HepG2 (cell line): Measurements from ENCODE around the gene CDR2L. TPM values are rescaled to one million over a fixed set of nuclear protein-coding genes. Genes with fewer than 3 reads are reported as not detected.

Experiments
- ATAC-seq: fragments of 200-7000 bp; cut with Tn5 transposase; 3 replicates; pipeline ENCODE4 v1.9.1; 2020; ENCODE audit warnings: mild to moderate bottlenecking, moderate library complexity
- BruUV-seq: library from RNA; stranded (reverse); fragments of 400-500 nt; replicated peaks from 2 replicates; lab custom pipeline; 2021; lab: Mats Ljungman, UMichigan
- CTCF ChIA-PET: fragments of 300-600 bp; formaldehyde crosslinking; extraction: SDS; loops from one replicate; lab custom pipeline; 2021; ENCODE audit warnings: low total read pairs, inconsistent platforms, low intra/inter-chr PET ratio; lab: Yijun Ruan, JAX
- POLR2A ChIA-PET: fragments of 350-600 bp; sonication (Branson Sonifier 250); formaldehyde crosslinking; loops from one replicate; lab custom pipeline; 2020; ENCODE audit warnings: antibody characterized with exemption, inconsistent platforms; lab: Yijun Ruan, JAX
- DNase-seq: peaks from one replicate; pipeline ENCODE4 v3.0.0-alpha.2; 2015; ENCODE audit warnings: low spot score
- FAIRE-seq: peaks from 3 replicates; lab custom pipeline; 2011; peaks lifted over from hg19 to GRCh38; lab: Jason Lieb, UNC
- H2AFZ ChIP-seq: one replicate; pipeline ENCODE4 v1.6.1; 2011; ENCODE audit warnings: low read length, inconsistent platforms
- H3K27ac ChIP-seq: fragments of 300-600 bp; 3 replicates; pipeline ENCODE4 v1.8.0; 2011; ENCODE audit warnings: mixed run types, mild to moderate bottlenecking, mixed read lengths, low read length, inconsistent platforms; ENCODE audit not compliant: insufficient read depth; ENCODE audit errors: extremely low read length
- H3K27me3 ChIP-seq, 2 experiments: fragments of 200-600 bp in 1 of 2; 2 replicates in 1 of 2; 3 replicates in 1 of 2; pipeline versions ENCODE4 v1.6.0 to v1.8.0; 2011; ENCODE audit warnings: low read length in 2 of 2, mild to moderate bottlenecking in 2 of 2, moderate library complexity in 2 of 2, inconsistent platforms in 1 of 2; ENCODE audit not compliant: insufficient read depth in 2 of 2, control insufficient read depth in 1 of 2
- H3K36me3 ChIP-seq, 2 experiments: fragments of 200-600 bp in 1 of 2; replicated peaks in 1 of 2; 2 replicates in 1 of 2; 3 replicates in 1 of 2; pipeline versions ENCODE4 v1.5.1 to v1.8.0; 2011; ENCODE audit warnings: low read length in 2 of 2, inconsistent platforms in 1 of 2; ENCODE audit not compliant: insufficient read depth in 2 of 2, control insufficient read depth in 1 of 2
- H3K4me1 ChIP-seq: 2 replicates; pipeline ENCODE4 v1.5.1; 2012; ENCODE audit warnings: low read length, inconsistent platforms; ENCODE audit not compliant: insufficient read depth
- H3K4me2 ChIP-seq: 2 replicates; pipeline ENCODE4 v1.6.0; 2011; ENCODE audit warnings: low read depth, low read length, inconsistent platforms
- H3K4me3 ChIP-seq, 3 experiments: fragments of 200-600 bp in 1 of 3; sonication (generic), shearing (Covaris generic) in 1 of 3; replicated peaks in 1 of 3; 2 replicates each; pipeline ENCODE4 v1.5.1; 2011 to 2016; ENCODE audit warnings: low read length in 3 of 3, inconsistent platforms in 2 of 3, low read depth in 2 of 3, mild to moderate bottlenecking in 2 of 3, control low read depth in 1 of 3, mixed read lengths in 1 of 3; ENCODE audit not compliant: insufficient read depth in 1 of 3
- H3K79me2 ChIP-seq: one replicate; pipeline ENCODE4 v1.6.1; 2011; ENCODE audit warnings: low read length, inconsistent platforms; ENCODE audit not compliant: insufficient read depth
- H3K9ac ChIP-seq: 2 replicates; pipeline ENCODE4 v1.6.0; 2011; ENCODE audit warnings: mild to moderate bottlenecking, low read depth, low read length, inconsistent platforms; ENCODE audit not compliant: insufficient read depth
- H3K9me3 ChIP-seq: 2 replicates; pipeline ENCODE4 v1.5.1; 2012; ENCODE audit warnings: mild to moderate bottlenecking, low read length
- H4K20me1 ChIP-seq: 2 replicates; pipeline ENCODE4 v1.6.0; 2011; ENCODE audit warnings: inconsistent platforms, mild to moderate bottlenecking, low read length, moderate library complexity; ENCODE audit not compliant: insufficient read depth
- FOSL2 ChIP-seq: sonication (generic); formaldehyde crosslinking; IDR thresholded peaks from 2 replicates; pipeline ENCODE4 v1.4.0; 2020; ENCODE audit warnings: missing genetic modification reagents
- FOXA1 ChIP-seq, 2 experiments: fragments of 450-650 bp in 1 of 2; sonication (generic) in 1 of 2; formaldehyde crosslinking in 1 of 2; IDR thresholded peaks; 2 replicates each; pipeline versions ENCODE4 v1.4.0 to v1.6.1; 2016 to 2020; ENCODE audit warnings: missing genetic modification reagents in 1 of 2
- FOXJ3 ChIP-seq: sonication (generic); formaldehyde crosslinking; IDR thresholded peaks from 2 replicates; pipeline ENCODE4 v1.4.0; 2020; ENCODE audit warnings: missing genetic modification reagents, mild to moderate bottlenecking, borderline replicate concordance
- GABPB1 ChIP-seq: IDR thresholded peaks from 2 replicates; pipeline ENCODE4 v1.6.1; 2016; ENCODE audit warnings: mild to moderate bottlenecking, missing genetic modification reagents, moderate library complexity, missing compliant biosample characterization
- HIVEP1 ChIP-seq: sonication (generic); formaldehyde crosslinking; IDR thresholded peaks from 2 replicates; pipeline ENCODE4 v1.4.0; 2020; ENCODE audit warnings: mild to moderate bottlenecking, missing genetic modification reagents
- IRF2 ChIP-seq: IDR thresholded peaks from 2 replicates; pipeline ENCODE4 v1.6.1; 2018; ENCODE audit warnings: missing genetic modification reagents, missing compliant biosample characterization
- MTA3 ChIP-seq: sonication (generic); formaldehyde crosslinking; IDR thresholded peaks from 2 replicates; pipeline ENCODE4 v1.4.0; 2020; ENCODE audit warnings: missing genetic modification reagents
- MTF2 ChIP-seq: sonication (generic); formaldehyde crosslinking; IDR thresholded peaks from 2 replicates; pipeline ENCODE4 v1.5.0; 2020; ENCODE audit warnings: missing genetic modification reagents, borderline replicate concordance
- NCOA5 ChIP-seq: sonication (generic); formaldehyde crosslinking; IDR thresholded peaks from 2 replicates; pipeline ENCODE4 v1.4.0; 2020; ENCODE audit warnings: missing genetic modification reagents
- NR2C2 ChIP-seq: sonication (generic); formaldehyde crosslinking; IDR thresholded peaks from 2 replicates; pipeline ENCODE4 v1.4.0; 2020; ENCODE audit warnings: missing genetic modification reagents, mild to moderate bottlenecking, moderate library complexity, borderline replicate concordance
- SIN3A ChIP-seq: IDR thresholded peaks from 2 replicates; pipeline ENCODE4 v1.6.1; 2011; ENCODE audit warnings: low read depth, mild to moderate bottlenecking, control low read depth, low read length, borderline replicate concordance
- SOX5 ChIP-seq: IDR thresholded peaks from 2 replicates; pipeline ENCODE4 v1.6.1; 2016; ENCODE audit warnings: borderline replicate concordance
- TARDBP ChIP-seq: sonication (generic); formaldehyde crosslinking; IDR thresholded peaks from 2 replicates; pipeline ENCODE4 v1.8.0; 2022; ENCODE audit warnings: mild to moderate bottlenecking, missing genetic modification reagents
- ZBTB20 ChIP-seq: sonication (generic); formaldehyde crosslinking; IDR thresholded peaks from 2 replicates; pipeline ENCODE4 v1.8.1; 2023; ENCODE audit warnings: missing genetic modification reagents, low read depth, mild to moderate bottlenecking, borderline replicate concordance
- ZNF331 ChIP-seq: sonication (generic); formaldehyde crosslinking; IDR thresholded peaks from 2 replicates; pipeline ENCODE4 v1.4.0; 2020; ENCODE audit warnings: missing genetic modification reagents
- ZNF484 ChIP-seq: sonication (generic); formaldehyde crosslinking; IDR thresholded peaks from 2 replicates; pipeline ENCODE4 v1.5.1; 2020; ENCODE audit warnings: mild to moderate bottlenecking, low read depth, missing genetic modification reagents, borderline replicate concordance
- ZNF501 ChIP-seq: sonication (generic); formaldehyde crosslinking; IDR thresholded peaks from 2 replicates; pipeline ENCODE4 v1.5.1; 2020; ENCODE audit warnings: mild to moderate bottlenecking, moderate library complexity, missing genetic modification reagents
- ZNF503 ChIP-seq: sonication (generic); formaldehyde crosslinking; IDR thresholded peaks from 2 replicates; pipeline ENCODE4 v1.4.0; 2020; ENCODE audit warnings: missing genetic modification reagents
- ZNF607 ChIP-seq: sonication (generic); formaldehyde crosslinking; IDR thresholded peaks from 2 replicates; pipeline ENCODE4 v1.5.1; 2020; ENCODE audit warnings: missing genetic modification reagents, mild to moderate bottlenecking, borderline replicate concordance
- WGBS: methylation state at CpG from one replicate; pipeline ENCODE4 v1.1.6; 2017; ENCODE audit warnings: low lambda C conversion rate; 5-methylcytosine and 5-hydroxymethylcytosine counted together
- in situ Hi-C: cut with HindIII; loops from 2 replicates; pipeline ENCODE4 v1.10.0; 2017; ENCODE audit warnings: low pct_unique_long_range_greater_than_20kb; ENCODE audit not compliant: extremely low pct_ligation_motif_present
- intact Hi-C: fragments of 100-400 bp; cut with micrococcal nuclease; formaldehyde crosslinking; loops from one replicate; pipeline ENCODE4 v1.10.0; 2022; ENCODE audit not compliant: unreplicated experiment
- polyA plus RNA-seq, 8 experiments: library from polyadenylated mRNA; depleted of rRNA in 3 of 8; stranded (reverse) in 7 of 8; unstranded in 1 of 8; fragments of >200 nt; fragmentation: Illumina TruSeq in 4 of 8; extraction: Trizol in 4 of 8; gene quantifications; 2 replicates each; pipeline versions ENCODE4 v1.2.1 to v1.2.3, GENCODE V29; 2011 to 2016; ENCODE audit warnings: low read depth in 4 of 8, missing spikeins in 1 of 8, mixed read lengths in 1 of 8; ENCODE audit not compliant: insufficient read depth in 1 of 8
- total RNA-seq, 5 experiments: library from RNA; depleted of rRNA; stranded (reverse); fragments of >200 nt; fragmentation: Illumina TruSeq; extraction: Trizol; gene quantifications; 2 replicates each; pipeline ENCODE4 v1.2.3, GENCODE V29; 2016; ENCODE audit warnings: low read depth in 1 of 5
- TF ChIP-seq, protein P1 (sequence below): sonication (generic); formaldehyde crosslinking; IDR thresholded peaks from 2 replicates; pipeline ENCODE4 v1.8.0; 2022; ENCODE audit warnings: missing genetic modification reagents, mild to moderate bottlenecking, moderate library complexity, borderline replicate concordance

CDR2L gene
- total and polyA plus RNA-seq, 2 of the 13 experiments (the other 11 are each of a cell fraction or from before 2014, with no cell fraction given), result 1.9 to 2.1 TPM

DNA sequence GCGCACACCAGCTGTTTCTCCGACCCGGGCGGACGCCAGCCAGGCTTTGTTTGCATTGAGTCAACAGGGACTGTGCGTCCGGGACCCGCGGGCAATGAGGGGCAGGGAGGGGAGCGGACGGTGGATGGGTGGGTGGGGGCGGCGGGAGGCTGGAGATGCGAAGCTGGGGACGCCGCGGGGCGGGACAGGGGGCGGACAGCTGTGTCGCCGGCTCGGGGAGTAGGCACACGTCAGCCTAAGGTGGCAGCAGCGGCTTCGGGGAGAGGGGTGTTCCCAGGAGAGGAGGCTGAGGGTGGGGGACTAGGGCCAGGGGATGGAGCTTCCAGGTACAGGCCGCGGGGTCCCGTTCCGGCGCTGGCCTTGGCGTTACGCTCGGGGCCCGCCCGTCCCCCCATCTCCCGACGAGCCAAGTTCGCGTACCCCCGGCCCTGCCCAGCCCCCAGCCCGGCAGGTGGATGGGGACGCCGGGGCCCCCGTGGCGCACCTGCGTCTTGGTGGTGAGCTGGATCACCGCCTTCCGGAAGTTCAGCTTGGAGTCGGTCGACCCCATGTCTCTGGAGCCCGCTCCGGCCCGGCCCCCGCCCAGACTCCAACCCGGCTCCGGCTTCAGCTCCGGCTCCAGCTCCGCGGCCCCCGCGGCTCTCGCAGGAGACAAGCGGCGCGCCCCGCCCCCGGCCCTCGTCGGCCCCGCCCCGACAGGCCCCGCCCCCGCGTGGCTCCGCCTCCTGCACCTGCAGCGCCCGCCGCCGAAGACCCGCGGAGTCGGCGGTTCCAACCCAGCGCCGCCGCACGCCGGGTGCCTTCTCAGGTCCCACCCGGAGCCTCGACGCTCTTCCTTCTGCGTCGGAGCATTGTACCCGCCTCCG, 15.1 kb upstream of the CDR2L start, which contains the start of gene HID1:
Gene HID1 (minus strand): TSS at position 653 of the 866 bp plus-strand sequence. CDS start 103 bp downstream, at position 550.
- ChIA-PET POLR2A (interaction anchor here (0.7 to 4.7 kb wide), 16 partner anchors 11 to 540 kb away, joined by 3 to 65 read pairs (median 6); partner anchors contain the start of genes ATP5PD, CDR2L, FDXR and GGA3), CTCF (no interaction called here)
- peak within 1 kb of the TSS; percentile 40; the same call in 1 of the 2 replicates for H3K9ac ChIP-seq
- intact Hi-C loops (no loop called here), in situ Hi-C loops (no loop called here)
- H4K20me1 ChIP-seq, result no peaks in the 10 kb centered on the region
- no TSS peak for BruUV-seq
- H3K79me2 ChIP-seq, result no peaks in the 10 kb centered on the region
- no peak within 1 kb of the TSS for H3K27ac ChIP-seq
- H2AFZ ChIP-seq, result no peak within 1 kb of the TSS
- peak; percentile 90 for ATAC-seq
- no peak for FAIRE-seq
- peaks cover 54% of the 10 kb centered on the region for H3K4me1 ChIP-seq
- peak within 1 kb of the TSS; percentile 87 for H3K4me2 ChIP-seq
- peak within 1 kb of the TSS; percentile 67 to 83 (median 70) for H3K4me3 ChIP-seq
- WGBS, result 0% methylated on average over 22 of the region's 95 CpGs
- DNase-seq, result peak; percentile 73
- H3K36me3 ChIP-seq, result no peaks in the 10 kb centered on the region
- peaks cover 5 to 50% of the 10 kb centered on the region in 2 experiments; a peak in 4 of 5 replicates for H3K27me3 ChIP-seq
- H3K9me3 ChIP-seq, result no peaks in the 10 kb centered on the region
- TF ChIP-seq FOXJ3 (CRISPR knock-in tag), result no peak
- peak; percentile 90 for TF ChIP-seq FOSL2
- peak; percentile 89; the same call in 1 of the 2 replicates for TF ChIP-seq MTF2 (CRISPR knock-in tag)
- peak; percentile 59; the same call in 1 of the 2 replicates for TF ChIP-seq ZNF331 (CRISPR knock-in tag)
- TF ChIP-seq HIVEP1 (CRISPR knock-in tag), result 0 out of 2 replicates have a peak, but pooled peaks have one; percentile 22
- no peak for TF ChIP-seq NCOA5 (CRISPR knock-in tag)
- TF ChIP-seq GABPB1 (CRISPR knock-in tag), result peak; percentile 56; the same call in 1 of the 2 replicates
- TF ChIP-seq NR2C2 (CRISPR knock-in tag), result peak; percentile 21; the same call in 1 of the 2 replicates
- TF ChIP-seq, protein P1, sequence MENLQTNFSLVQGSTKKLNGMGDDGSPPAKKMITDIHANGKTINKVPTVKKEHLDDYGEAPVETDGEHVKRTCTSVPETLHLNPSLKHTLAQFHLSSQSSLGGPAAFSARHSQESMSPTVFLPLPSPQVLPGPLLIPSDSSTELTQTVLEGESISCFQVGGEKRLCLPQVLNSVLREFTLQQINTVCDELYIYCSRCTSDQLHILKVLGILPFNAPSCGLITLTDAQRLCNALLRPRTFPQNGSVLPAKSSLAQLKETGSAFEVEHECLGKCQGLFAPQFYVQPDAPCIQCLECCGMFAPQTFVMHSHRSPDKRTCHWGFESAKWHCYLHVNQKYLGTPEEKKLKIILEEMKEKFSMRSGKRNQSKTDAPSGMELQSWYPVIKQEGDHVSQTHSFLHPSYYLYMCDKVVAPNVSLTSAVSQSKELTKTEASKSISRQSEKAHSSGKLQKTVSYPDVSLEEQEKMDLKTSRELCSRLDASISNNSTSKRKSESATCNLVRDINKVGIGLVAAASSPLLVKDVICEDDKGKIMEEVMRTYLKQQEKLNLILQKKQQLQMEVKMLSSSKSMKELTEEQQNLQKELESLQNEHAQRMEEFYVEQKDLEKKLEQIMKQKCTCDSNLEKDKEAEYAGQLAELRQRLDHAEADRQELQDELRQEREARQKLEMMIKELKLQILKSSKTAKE, result peak; percentile 65; the same call in 1 of the 2 replicates
- no peak for TF ChIP-seq ZNF503
- TF ChIP-seq MTA3 (CRISPR knock-in tag), result no peak
- TF ChIP-seq ZNF484, result no peak
- TF ChIP-seq ZNF607 (CRISPR knock-in tag), result peak; percentile 2; the same call in 1 of the 2 replicates
- TF ChIP-seq ZBTB20 (CRISPR knock-in tag), result no peak
- peak; percentile 10; the same call in 1 of the 2 replicates for TF ChIP-seq TARDBP (CRISPR knock-in tag)
- peak; percentile 59; the same call in 1 of the 2 replicates for TF ChIP-seq SOX5 (CRISPR knock-in tag)
- TF ChIP-seq ZNF501, result no peak
- peak; percentile 46; the same call in 1 of the 2 replicates for TF ChIP-seq FOXA1 (IDR thresholded peaks at IDR 0.05)
- peak; percentile 98 for TF ChIP-seq FOXA1 (CRISPR knock-in tag; IDR thresholded peaks at IDR 0.05)
- peak; percentile 89; the same call in 1 of the 2 replicates for TF ChIP-seq SIN3A
- TF ChIP-seq IRF2 (CRISPR knock-in tag), result 0 out of 2 replicates have a peak, but pooled peaks have one; percentile 25
